ENCODE data around the gene ZPBP. TPM values are rescaled to one million over a fixed set of nuclear protein-coding genes. Genes with fewer than 3 reads are reported as not detected.

ZPBP gene
- total RNA-seq (ENCODE audit: unreplicated experiment) = not detected
- long read RNA-seq, partial matches to known transcripts = 0 of 4 reads
- long read RNA-seq, other reads (novel, unspliced or antisense) = 4 of 4 reads

GRCh38 chr7:50092579-50093491 is at the start of gene ZPBP:
TSS of gene ZPBP (minus strand) at chr7:50093246. CDS start at chr7:50093194, 52 bp downstream.
- H3K36me3 Mint-ChIP-seq (ENCODE audit: low read depth, unreplicated experiment) = no peaks in the 10 kb centered on the region
- no peaks in the 10 kb centered on the region for H3K4me1 Mint-ChIP-seq (ENCODE audit: unreplicated experiment)
- no peaks in the 10 kb centered on the region for H3K27me3 Mint-ChIP-seq (ENCODE audit: unreplicated experiment)
- no peaks in the 10 kb centered on the region for H3K9me3 Mint-ChIP-seq (ENCODE audit: unreplicated experiment)
- no peak within 1 kb of the TSS for H3K27ac Mint-ChIP-seq (ENCODE audit: unreplicated experiment)
- peak; percentile 90 for TF ChIP-seq CTCF (IDR thresholded peaks at IDR 0.05; ENCODE audit: unreplicated experiment)
- peak; percentile 29 for DNase-seq (ENCODE audit: low spot score)
- H3K4me3 Mint-ChIP-seq (ENCODE audit: unreplicated experiment) = no peak within 1 kb of the TSS

DNA sequence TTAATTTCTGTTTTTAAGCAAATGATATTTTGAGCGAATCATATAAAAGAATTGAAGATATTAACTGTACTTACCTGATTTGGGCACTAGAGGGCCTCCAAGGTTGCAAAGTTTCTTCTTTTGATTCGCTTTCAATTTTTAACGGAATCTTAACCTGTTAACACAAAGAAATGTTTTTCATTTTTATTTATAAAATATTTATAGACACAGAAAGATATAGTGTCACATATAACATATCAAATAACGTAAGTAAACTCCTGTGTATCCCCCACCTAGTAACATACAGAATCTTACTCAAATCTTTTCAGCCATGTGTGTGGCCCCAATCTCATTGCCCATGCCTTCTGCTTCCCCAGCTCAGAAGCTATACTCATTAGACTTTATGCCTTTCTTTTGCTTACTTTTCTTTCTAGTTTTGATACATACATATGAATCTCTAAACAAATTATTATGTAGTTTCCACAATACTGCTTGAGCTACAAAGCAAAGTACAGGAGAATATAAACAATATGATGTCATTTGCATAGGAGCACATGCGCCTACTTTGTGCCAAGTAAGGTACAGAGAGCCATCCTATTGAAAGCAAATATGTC is 49.5 kb upstream of the ZPBP start:
- no peaks in the 10 kb centered on the region for H3K4me1 Mint-ChIP-seq (ENCODE audit: unreplicated experiment)
- H3K36me3 Mint-ChIP-seq (ENCODE audit: low read depth, unreplicated experiment) = no peaks in the 10 kb centered on the region
- no peak for DNase-seq (ENCODE audit: low spot score)
- no peaks in the 10 kb centered on the region for H3K9me3 Mint-ChIP-seq (ENCODE audit: unreplicated experiment)
- peaks cover 1% of the 10 kb centered on the region for H3K27me3 Mint-ChIP-seq (ENCODE audit: unreplicated experiment)
- TF ChIP-seq CTCF (IDR thresholded peaks at IDR 0.05; ENCODE audit: unreplicated experiment) = peak; percentile 92
- H3K27ac Mint-ChIP-seq (ENCODE audit: unreplicated experiment) = no peak overlapping the region
- no peak overlapping the region for H3K4me3 Mint-ChIP-seq (ENCODE audit: unreplicated experiment)

DNA sequence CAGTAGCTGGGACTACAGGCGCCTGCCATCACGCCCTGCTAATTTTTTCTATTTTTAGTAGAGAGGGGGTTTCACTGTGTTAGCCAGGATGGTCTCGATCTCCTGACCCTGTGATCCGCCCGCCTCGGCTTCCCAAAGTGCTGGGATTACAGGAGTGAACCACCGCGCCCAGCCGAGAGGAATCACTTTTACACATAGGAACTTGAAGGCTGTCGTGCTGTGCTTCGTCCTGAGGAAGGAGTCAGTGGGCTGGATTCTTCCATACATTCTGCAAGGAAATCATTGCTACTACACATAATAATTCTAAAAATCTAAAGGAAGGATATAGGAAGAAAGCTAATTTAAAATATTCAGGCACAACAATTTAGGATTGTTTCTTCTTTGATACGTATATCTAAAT is 48.8 kb upstream of the ZPBP start:
- no peak for TF ChIP-seq CTCF (IDR thresholded peaks at IDR 0.05; ENCODE audit: unreplicated experiment)

GRCh38 chr7:50141131-50141530 is 48.1 kb upstream of the ZPBP start:
- Mint-ChIP-seq H3K4me3 (ENCODE audit: unreplicated experiment) (no peak overlapping the region), H3K9me3 (ENCODE audit: unreplicated experiment) (no peaks in the 10 kb centered on the region), H3K27ac (ENCODE audit: unreplicated experiment) (no peak overlapping the region), H3K27me3 (ENCODE audit: unreplicated experiment) (peaks cover 1% of the 10 kb centered on the region), H3K4me1 (ENCODE audit: unreplicated experiment) (no peaks in the 10 kb centered on the region), H3K36me3 (ENCODE audit: low read depth, unreplicated experiment) (no peaks in the 10 kb centered on the region)
- no peak for TF ChIP-seq CTCF (IDR thresholded peaks at IDR 0.05; ENCODE audit: unreplicated experiment)
- no peak for DNase-seq (ENCODE audit: low spot score)

More for the DNA sequence above, 48.8 kb upstream of the ZPBP start:
- peaks cover 1% of the 10 kb centered on the region for H3K27me3 Mint-ChIP-seq (ENCODE audit: unreplicated experiment)
- no peak overlapping the region for H3K27ac Mint-ChIP-seq (ENCODE audit: unreplicated experiment)
- H3K36me3 Mint-ChIP-seq (ENCODE audit: low read depth, unreplicated experiment) = no peaks in the 10 kb centered on the region
- no peaks in the 10 kb centered on the region for H3K4me1 Mint-ChIP-seq (ENCODE audit: unreplicated experiment)
- no peaks in the 10 kb centered on the region for H3K9me3 Mint-ChIP-seq (ENCODE audit: unreplicated experiment)
- no peak overlapping the region for H3K4me3 Mint-ChIP-seq (ENCODE audit: unreplicated experiment)
- DNase-seq (ENCODE audit: low spot score) = no peak

- H3K9me3 Mint-ChIP-seq (ENCODE audit: unreplicated experiment) = no peaks in the 10 kb centered on the region
- peaks cover 1% of the 10 kb centered on the region for H3K27me3 Mint-ChIP-seq (ENCODE audit: unreplicated experiment)
- H3K4me1 Mint-ChIP-seq (ENCODE audit: unreplicated experiment) = no peaks in the 10 kb centered on the region
- H3K27ac Mint-ChIP-seq (ENCODE audit: unreplicated experiment) = no peak overlapping the region
- DNase-seq (ENCODE audit: low spot score) = no peak
- H3K4me3 Mint-ChIP-seq (ENCODE audit: unreplicated experiment) = no peak overlapping the region
- no peaks in the 10 kb centered on the region for H3K36me3 Mint-ChIP-seq (ENCODE audit: low read depth, unreplicated experiment)
- TF ChIP-seq CTCF (IDR thresholded peaks at IDR 0.05; ENCODE audit: unreplicated experiment) = no peak
Observed at GRCh38 chr7:50140688-50141087, 47.6 kb upstream of the ZPBP start.

Measured in endothelial cell (in vitro differentiated cells).